Skin of body (tissue), 2 donors: Measurements from ENCODE around the gene CD68. TPM values are rescaled to one million over a fixed set of nuclear protein-coding genes. Genes with fewer than 3 reads are reported as not detected.

Experiments
- DNase-seq: peaks from one replicate; lab custom pipeline; 2025; lab: John Stamatoyannopoulos, UW
- total RNA-seq: library from RNA; depleted of rRNA; stranded (reverse); fragments of >200 nt; gene quantifications from one replicate; pipeline ENCODE4 v1.2.3, GENCODE V29; 2014

Gene CD68
- 9.2 TPM for total RNA-seq

- peak; percentile 40 for DNase-seq
Observed at GRCh38 chr17:7579001-7579833, at the start of gene CD68. Gene CD68, plus strand, starts transcription at chr17:7579638. Its CDS starts 40 bp downstream, at chr17:7579678.

GRCh38 chr17:7530023-7530900 is 49.2 kb upstream of the CD68 start:
- DNase-seq, result no peak

- no peak for DNase-seq
Observed at GRCh38 chr17:7538050-7538449, 41.4 kb upstream of the CD68 start.

- DNase-seq, result no peak
Observed at GRCh38 chr17:7538891-7539545, 40.4 kb upstream of the CD68 start.

GRCh38 chr17:7541074-7541621 is 38.3 kb upstream of the CD68 start:
- DNase-seq, result no peak

- DNase-seq, result no peak
Observed at GRCh38 chr17:7544911-7545310, 34.5 kb upstream of the CD68 start.

GRCh38 chr17:7548585-7549400 is 30.6 kb upstream of the CD68 start, which contains the start of gene TNFSF12:
Gene TNFSF12, plus strand, starts transcription at chr17:7549058. Its CDS starts 96 bp downstream, at chr17:7549154.
- no peak for DNase-seq

- no peak for DNase-seq
Observed at GRCh38 chr17:7549401-7550055, 29.9 kb upstream of the CD68 start.

- DNase-seq, result no peak
Observed at GRCh38 chr17:7550344-7550743, 29.1 kb upstream of the CD68 start.

- DNase-seq, result no peak
Observed at GRCh38 chr17:7551396-7551795, 28.0 kb upstream of the CD68 start.

GRCh38 chr17:7552621-7553051 is 26.8 kb upstream of the CD68 start:
- peak; percentile 33 for DNase-seq

- DNase-seq, result no peak
Observed at GRCh38 chr17:7553356-7553755, 26.1 kb upstream of the CD68 start.

- no peak for DNase-seq
Observed at GRCh38 chr17:7555320-7555948, 24.0 kb upstream of the CD68 start.

GRCh38 chr17:7556627-7557026 is 22.8 kb upstream of the CD68 start:
- DNase-seq, result no peak

GRCh38 chr17:7557147-7557764 is 22.2 kb upstream of the CD68 start:
- no peak for DNase-seq

GRCh38 chr17:7557775-7558543 is 21.5 kb upstream of the CD68 start:
- DNase-seq, result peak; percentile 89

- DNase-seq, result no peak
Observed at GRCh38 chr17:7558544-7559319, 20.7 kb upstream of the CD68 start, which contains the start of gene TNFSF13. Gene TNFSF13, plus strand, starts transcription at chr17:7558750. Its CDS starts 290 bp downstream, at chr17:7559040.
